Upper lobe of left lung (tissue), 6 donors: ENCODE measurements around the gene DHCR24. TPM values are rescaled to one million over a fixed set of nuclear protein-coding genes. Genes with fewer than 3 reads are reported as not detected.

Experiments
- ATAC-seq, 2 donors: fragments of 200-7000 bp; cut with Tn5 transposase; one replicate each; pipeline ENCODE4 v1.9.1; 2022; ENCODE audit warnings: mild to moderate bottlenecking in 2 of 2, moderate library complexity in 2 of 2; ENCODE audit not compliant: low FRiP score in 2 of 2
- DNase-seq, 2 donors: peaks; one replicate each; pipeline ENCODE4 v3.0.0-alpha.2; 2019 to 2020
- H3K27ac ChIP-seq, 4 donors: fragments of 200-600 bp; sonication (generic); one replicate each; pipeline ENCODE4 v1.5.1; 2016 to 2019
- H3K27me3 ChIP-seq, 4 donors: fragments of 200-600 bp; sonication (generic); one replicate each; pipeline ENCODE4 v1.5.1; 2017 to 2019
- H3K36me3 ChIP-seq, 4 donors: fragments of 200-600 bp; sonication (generic); one replicate each; pipeline ENCODE4 v1.5.1; 2016 to 2019
- H3K4me1 ChIP-seq, 4 donors: fragments of 200-600 bp; sonication (generic); one replicate each; pipeline ENCODE4 v1.5.1; 2018 to 2019
- H3K4me3 ChIP-seq, 4 donors: fragments of 200-600 bp; sonication (generic); one replicate each; pipeline ENCODE4 v1.5.1; 2017 to 2019; ENCODE audit warnings: mild to moderate bottlenecking in 2 of 4, moderate library complexity in 1 of 4
- H3K9me3 ChIP-seq, 4 donors: fragments of 200-600 bp; sonication (generic); one replicate each; pipeline ENCODE4 v1.5.1; 2018 to 2019
- CTCF ChIP-seq, 6 experiments: fragments of 450-650 bp in 4 of 6; fragments of 200-600 bp in 2 of 6; sonication (generic) in 2 of 6; IDR thresholded peaks; one replicate each; pipeline ENCODE4 v1.5.1; 2016 to 2019; ENCODE audit warnings: antibody characterized with exemption in 6 of 6
- EP300 ChIP-seq, 4 donors: sonication (generic); formaldehyde crosslinking; IDR thresholded peaks; one replicate each; pipeline ENCODE4 v1.5.1; 2017; ENCODE audit warnings: antibody characterized with exemption in 4 of 4, control low read depth in 2 of 4
- POLR2A ChIP-seq, 4 donors: fragments of 450-650 bp; IDR thresholded peaks; one replicate each; pipeline ENCODE4 v1.5.1; 2016 to 2017; ENCODE audit warnings: antibody characterized with exemption in 4 of 4, mild to moderate bottlenecking in 2 of 4
- POLR2AphosphoS5 ChIP-seq, 2 donors: sonication (generic); formaldehyde crosslinking; IDR thresholded peaks; one replicate each; pipeline ENCODE4 v1.5.1; 2017; ENCODE audit warnings: antibody characterized with exemption in 2 of 2
- WGBS, 2 donors: methylation state at CpG; one replicate each; pipeline ENCODE4 v1.1.5; 2017 to 2018; 5-methylcytosine and 5-hydroxymethylcytosine counted together
- total RNA-seq, 6 donors: library from RNA; depleted of rRNA in 4 of 6; stranded (reverse); fragments of >200 nt in 4 of 6; gene quantifications; one replicate each; pipeline versions ENCODE4 v1.1.0 to v1.2.1, GENCODE V29; 2016 to 2021
- donor health status: DM: no; HTN: no; CAD: no; lungs with moderate emphysema.
- donor health status: DM: no; HTN: yes; CAD: no; lungs with severe emphysema.

The DHCR24 gene
- total RNA-seq, 6 donors from 2014 or later = 188 to 863 (median 555) TPM

- Histone ChIP-seq H3K27ac (no peak overlapping the region), H3K4me1 (peaks cover 0 to 3% (median 0%) of the 10 kb centered on the region in 4 donors), H3K9me3 (no peaks in the 10 kb centered on the region), H3K4me3 (no peak overlapping the region), H3K36me3 (peaks cover 16 to 69% (median 53%) of the 10 kb centered on the region in 4 donors), H3K27me3 (no peaks in the 10 kb centered on the region)
- WGBS, 2 donors = 90 to 94% methylated on average over 4 to 9 of the region's 9 CpGs
- DNase-seq (no peak), ATAC-seq (no peak)
- TF ChIP-seq CTCF (IDR thresholded peaks at IDR 0.05) = no peak
- no peak for TF ChIP-seq POLR2AphosphoS5 (IDR thresholded peaks at IDR 0.05)
- TF ChIP-seq EP300 (IDR thresholded peaks at IDR 0.05) = no peak
- TF ChIP-seq POLR2A (IDR thresholded peaks at IDR 0.05) = no peak
These were observed 35.6 kb downstream of the DHCR24 start for GRCh38 chr1:54851406-54851805.

GRCh38 chr1:54850737-54851136 lies 36.3 kb downstream of the DHCR24 start:
- Histone ChIP-seq H3K4me1 (no peaks in the 10 kb centered on the region), H3K4me3 (no peak overlapping the region), H3K36me3 (peaks cover 16 to 70% (median 50%) of the 10 kb centered on the region in 4 donors), H3K27ac (no peak overlapping the region), H3K9me3 (no peaks in the 10 kb centered on the region), H3K27me3 (no peaks in the 10 kb centered on the region)
- WGBS, 2 donors = 69 to 80% methylated on average over 9 of the region's 9 CpGs
- no peak for DNase-seq
- ATAC-seq = peak in 1 of 2 donors; percentile 91
- TF ChIP-seq POLR2AphosphoS5 (IDR thresholded peaks at IDR 0.05) (no peak), CTCF (IDR thresholded peaks at IDR 0.05) (no peak), POLR2A (IDR thresholded peaks at IDR 0.05) (peak in 1 of 4 donors; percentile 7), EP300 (IDR thresholded peaks at IDR 0.05) (no peak)

GRCh38 chr1:54850069-54850730 lies 36.8 kb downstream of the DHCR24 start:
- Histone ChIP-seq H3K36me3 (peaks cover 16 to 67% (median 47%) of the 10 kb centered on the region in 4 donors), H3K27ac (no peak overlapping the region), H3K27me3 (no peaks in the 10 kb centered on the region), H3K4me3 (no peak overlapping the region), H3K4me1 (no peaks in the 10 kb centered on the region), H3K9me3 (no peaks in the 10 kb centered on the region)
- no peak for TF ChIP-seq POLR2A (IDR thresholded peaks at IDR 0.05)
- TF ChIP-seq POLR2AphosphoS5 (IDR thresholded peaks at IDR 0.05) = no peak
- TF ChIP-seq EP300 (IDR thresholded peaks at IDR 0.05) = no peak
- TF ChIP-seq CTCF (IDR thresholded peaks at IDR 0.05) = no peak
- WGBS, 2 donors = 86 to 96% methylated on average over 3 to 5 of the region's 5 CpGs
- no peak for ATAC-seq
- no peak for DNase-seq

GRCh38 chr1:54849219-54850068 lies 37.6 kb downstream of the DHCR24 start:
- ATAC-seq (peak in 1 of 2 donors; percentile 49), DNase-seq (no peak)
- Histone ChIP-seq H3K27me3 (no peaks in the 10 kb centered on the region), H3K27ac (no peak overlapping the region), H3K4me3 (no peak overlapping the region), H3K4me1 (no peaks in the 10 kb centered on the region), H3K36me3 (peaks cover 16 to 63% (median 47%) of the 10 kb centered on the region in 4 donors), H3K9me3 (no peaks in the 10 kb centered on the region)
- TF ChIP-seq CTCF (IDR thresholded peaks at IDR 0.05) (no peak), POLR2AphosphoS5 (IDR thresholded peaks at IDR 0.05) (no peak), POLR2A (IDR thresholded peaks at IDR 0.05) (no peak), EP300 (IDR thresholded peaks at IDR 0.05) (no peak)
- WGBS, 2 donors = 96 to 97% methylated on average over 6 of the region's 6 CpGs
